H1 (cell line): ENCODE results near the gene PATJ. TPM values are rescaled to one million over a fixed set of nuclear protein-coding genes. Genes with fewer than 3 reads are reported as not detected.

ENCODE experiments used
- BCL11A ChIP-seq, 2 experiments: IDR thresholded peaks; one replicate each; pipeline ENCODE4 v1.6.1; 2011; ENCODE audit warnings: low read depth in 2 of 2, low read length in 2 of 2, mild to moderate bottlenecking in 2 of 2
- BRCA1 ChIP-seq: IDR thresholded peaks from 2 replicates; pipeline ENCODE4 v1.6.1; 2012; ENCODE audit warnings: low read depth, low read length, improper control_type of control experiment
- EP300 ChIP-seq, 2 experiments: IDR thresholded peaks; 1 replicate in 1 of 2; 2 replicates in 1 of 2; pipeline ENCODE4 v1.6.1; 2011 to 2012; ENCODE audit warnings: low read depth in 2 of 2, low read length in 2 of 2, mild to moderate bottlenecking in 2 of 2, borderline replicate concordance in 1 of 2, inconsistent platforms in 1 of 2, moderate library complexity in 1 of 2
- HDAC6 ChIP-seq: IDR thresholded peaks from one replicate; pipeline ENCODE4 v1.7.1; 2012; ENCODE audit warnings: low read depth, mild to moderate bottlenecking, inconsistent platforms, low read length, moderate library complexity
- MAFK ChIP-seq: IDR thresholded peaks from 2 replicates; pipeline ENCODE4 v1.6.1; 2012; ENCODE audit warnings: low read depth, mild to moderate bottlenecking, improper control_type of control experiment, low read length
- POLR2A ChIP-seq, 2 experiments: IDR thresholded peaks; 1 replicate in 1 of 2; 2 replicates in 1 of 2; pipeline ENCODE4 v1.6.1; 2011; ENCODE audit warnings: low read depth in 2 of 2, low read length in 2 of 2, mild to moderate bottlenecking in 2 of 2; ENCODE audit errors: control extremely low read depth in 1 of 2
- SP1 ChIP-seq: IDR thresholded peaks from 2 replicates; pipeline ENCODE4 v1.6.1; 2011; ENCODE audit warnings: low read depth, low read length
- SP4 ChIP-seq: IDR thresholded peaks from 2 replicates; pipeline ENCODE4 v1.6.1; 2012; ENCODE audit warnings: low read length, inconsistent platforms
- polyA plus RNA-seq, 7 experiments: library from polyadenylated mRNA; depleted of rRNA in 3 of 7; stranded (reverse) in 5 of 7; unstranded in 2 of 7; fragments of >200 nt in 5 of 7; fragments of 200-250 nt in 2 of 7; gene quantifications; 1 replicate in 5 of 7; 2 replicates in 1 of 7; 4 replicates in 1 of 7; pipeline versions ENCODE4 v1.2.1 to v1.2.3, GENCODE V29; 2011 to 2013; ENCODE audit warnings: missing spikeins in 2 of 7, mixed read lengths in 2 of 7
- total RNA-seq: library from RNA; stranded (reverse); fragmentation: NEBNext Ultra II Directional; extraction: Animal tissue kit (Norgen Biotek cat#: 25700); gene quantifications from 2 replicates; pipeline ENCODE4 v1.2.1, GENCODE V29; 2021

Gene PATJ
- total and polyA plus RNA-seq, 2 of the 8 experiments (the other 6 are each of a cell fraction or from before 2014, with no cell fraction given): 8.2 to 55.6 TPM

GRCh38 chr1:62058956-62059355 lies 316.7 kb downstream of the PATJ start (continued):
- TF ChIP-seq BRCA1 (no peak), HDAC6 (no peak), EP300 (IDR thresholded peaks at IDR 0.05; ENCODE audit: borderline replicate concordance in 1 of 2, low read depth in 2 of 2, low read length in 2 of 2) (peak in 1 of 2 experiments; percentile 51; a peak in 1 of 3 replicates), MAFK (no peak), POLR2A (IDR thresholded peaks at IDR 0.05; ENCODE audit: control extremely low read depth in 1 of 2, low read depth in 2 of 2, low read length in 2 of 2) (no peak), SP1 (0 out of 2 replicates have a peak, but pooled peaks have one; percentile 21), BCL11A (IDR thresholded peaks at IDR 0.05; ENCODE audit: low read depth in 2 of 2, low read length in 2 of 2) (peak in 1 of 2 experiments; percentile 29), SP4 (no peak)
